PFSK-1 (cell line): ENCODE results near the gene ABR.

ENCODE experiments used
- FOXP2 ChIP-seq: optimal IDR thresholded peaks from 2 replicates; pipeline ENCODE3; 2011; ENCODE audit warnings: borderline replicate concordance, control low read depth, inconsistent platforms; ENCODE audit not compliant: insufficient read depth; ENCODE audit errors: extremely low read length, extremely low read depth
- POLR2AphosphoS5 ChIP-seq: IDR thresholded peaks from 2 replicates; pipeline ENCODE4 v1.6.1; 2012; ENCODE audit warnings: low read depth, mild to moderate bottlenecking, control low read depth, low read length, moderate library complexity
- SIN3A ChIP-seq: IDR thresholded peaks from 2 replicates; pipeline ENCODE4 v1.6.1; 2012; ENCODE audit warnings: mild to moderate bottlenecking, low read length, moderate library complexity, borderline replicate concordance; ENCODE audit not compliant: insufficient read depth
- TAF1 ChIP-seq: IDR thresholded peaks from 2 replicates; pipeline ENCODE4 v1.6.1; 2012; ENCODE audit warnings: low read length, control low read depth, borderline replicate concordance; ENCODE audit not compliant: insufficient read depth
- TF ChIP-seq, protein P1 (sequence below), 2 experiments: IDR thresholded peaks; 2 replicates each; pipeline versions ENCODE4 v1.6.1 to v1.8.0; 2011 to 2012; ENCODE audit warnings: low read depth in 2 of 2, low read length in 2 of 2, control low read depth in 1 of 2, inconsistent platforms in 1 of 2, mild to moderate bottlenecking in 1 of 2, moderate library complexity in 1 of 2; ENCODE audit not compliant: insufficient read depth in 1 of 2

DNA sequence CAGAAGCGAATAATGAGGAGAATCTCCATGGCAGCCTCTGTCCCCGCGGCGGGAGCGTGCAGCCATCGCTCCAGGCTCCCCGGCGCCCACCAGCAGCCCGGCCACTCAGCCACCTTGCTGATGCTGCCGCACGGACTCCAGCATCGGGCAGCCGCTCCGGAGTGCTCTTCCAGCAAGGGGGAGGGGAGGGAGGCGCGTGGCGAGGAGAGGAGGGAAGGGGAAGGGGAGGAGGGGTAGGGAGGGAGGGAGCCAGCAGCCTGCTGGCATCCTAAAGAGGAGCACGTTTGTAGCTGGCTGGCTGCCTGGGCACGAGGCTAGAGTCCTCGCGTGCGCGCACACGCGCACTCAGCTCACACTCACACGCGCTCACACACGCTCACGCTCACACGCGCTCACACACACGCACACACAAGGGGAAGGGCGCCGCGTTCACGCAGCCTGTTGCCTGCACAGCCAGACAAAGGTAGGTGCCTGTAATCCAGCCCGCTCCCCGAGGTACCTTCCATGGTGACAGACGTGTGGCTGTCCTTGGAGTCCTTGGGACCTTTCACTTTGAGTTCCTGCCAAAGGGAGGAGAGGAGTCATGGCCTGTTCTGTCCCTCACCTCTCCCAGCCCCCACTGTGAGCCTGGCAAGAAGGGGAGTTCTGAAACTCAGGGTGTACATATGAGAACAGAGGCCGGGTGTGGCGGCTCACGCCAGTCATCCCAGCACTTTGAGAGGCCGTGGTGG lies 100.8 kb downstream of the ABR start:
- TF ChIP-seq POLR2AphosphoS5 (no peak), TAF1 (no peak), SIN3A (no peak), FOXP2 (no peak)
- TF ChIP-seq, protein P1, sequence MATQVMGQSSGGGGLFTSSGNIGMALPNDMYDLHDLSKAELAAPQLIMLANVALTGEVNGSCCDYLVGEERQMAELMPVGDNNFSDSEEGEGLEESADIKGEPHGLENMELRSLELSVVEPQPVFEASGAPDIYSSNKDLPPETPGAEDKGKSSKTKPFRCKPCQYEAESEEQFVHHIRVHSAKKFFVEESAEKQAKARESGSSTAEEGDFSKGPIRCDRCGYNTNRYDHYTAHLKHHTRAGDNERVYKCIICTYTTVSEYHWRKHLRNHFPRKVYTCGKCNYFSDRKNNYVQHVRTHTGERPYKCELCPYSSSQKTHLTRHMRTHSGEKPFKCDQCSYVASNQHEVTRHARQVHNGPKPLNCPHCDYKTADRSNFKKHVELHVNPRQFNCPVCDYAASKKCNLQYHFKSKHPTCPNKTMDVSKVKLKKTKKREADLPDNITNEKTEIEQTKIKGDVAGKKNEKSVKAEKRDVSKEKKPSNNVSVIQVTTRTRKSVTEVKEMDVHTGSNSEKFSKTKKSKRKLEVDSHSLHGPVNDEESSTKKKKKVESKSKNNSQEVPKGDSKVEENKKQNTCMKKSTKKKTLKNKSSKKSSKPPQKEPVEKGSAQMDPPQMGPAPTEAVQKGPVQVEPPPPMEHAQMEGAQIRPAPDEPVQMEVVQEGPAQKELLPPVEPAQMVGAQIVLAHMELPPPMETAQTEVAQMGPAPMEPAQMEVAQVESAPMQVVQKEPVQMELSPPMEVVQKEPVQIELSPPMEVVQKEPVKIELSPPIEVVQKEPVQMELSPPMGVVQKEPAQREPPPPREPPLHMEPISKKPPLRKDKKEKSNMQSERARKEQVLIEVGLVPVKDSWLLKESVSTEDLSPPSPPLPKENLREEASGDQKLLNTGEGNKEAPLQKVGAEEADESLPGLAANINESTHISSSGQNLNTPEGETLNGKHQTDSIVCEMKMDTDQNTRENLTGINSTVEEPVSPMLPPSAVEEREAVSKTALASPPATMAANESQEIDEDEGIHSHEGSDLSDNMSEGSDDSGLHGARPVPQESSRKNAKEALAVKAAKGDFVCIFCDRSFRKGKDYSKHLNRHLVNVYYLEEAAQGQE (IDR thresholded peaks at IDR 0.05; ENCODE audit: insufficient read depth in 1 of 2, low read depth in 2 of 2, low read length in 2 of 2), result no peak
